ENCODE data around the gene CEP112.

- no peak for TF ChIP-seq EZH2 (IDR thresholded peaks at IDR 0.05; ENCODE audit: low read length, missing control alignments)
- TF ChIP-seq, protein P1, sequence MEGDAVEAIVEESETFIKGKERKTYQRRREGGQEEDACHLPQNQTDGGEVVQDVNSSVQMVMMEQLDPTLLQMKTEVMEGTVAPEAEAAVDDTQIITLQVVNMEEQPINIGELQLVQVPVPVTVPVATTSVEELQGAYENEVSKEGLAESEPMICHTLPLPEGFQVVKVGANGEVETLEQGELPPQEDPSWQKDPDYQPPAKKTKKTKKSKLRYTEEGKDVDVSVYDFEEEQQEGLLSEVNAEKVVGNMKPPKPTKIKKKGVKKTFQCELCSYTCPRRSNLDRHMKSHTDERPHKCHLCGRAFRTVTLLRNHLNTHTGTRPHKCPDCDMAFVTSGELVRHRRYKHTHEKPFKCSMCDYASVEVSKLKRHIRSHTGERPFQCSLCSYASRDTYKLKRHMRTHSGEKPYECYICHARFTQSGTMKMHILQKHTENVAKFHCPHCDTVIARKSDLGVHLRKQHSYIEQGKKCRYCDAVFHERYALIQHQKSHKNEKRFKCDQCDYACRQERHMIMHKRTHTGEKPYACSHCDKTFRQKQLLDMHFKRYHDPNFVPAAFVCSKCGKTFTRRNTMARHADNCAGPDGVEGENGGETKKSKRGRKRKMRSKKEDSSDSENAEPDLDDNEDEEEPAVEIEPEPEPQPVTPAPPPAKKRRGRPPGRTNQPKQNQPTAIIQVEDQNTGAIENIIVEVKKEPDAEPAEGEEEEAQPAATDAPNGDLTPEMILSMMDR (conservative IDR thresholded peaks at IDR 0.05 in 1 of 2, IDR thresholded peaks at IDR 0.05 in 1 of 2; ENCODE audit: low read depth in 1 of 2, low read length in 2 of 2) = no peak
Observed at GRCh38 chr17:65609286-65609685, 582.6 kb downstream of the CEP112 start.

Data from fibroblast of lung (primary cell).